A549 (cell line): Measurements from ENCODE around the gene CCR8. TPM values are rescaled to one million over a fixed set of nuclear protein-coding genes. Genes with fewer than 3 reads are reported as not detected.
A peak's percentile ranks its signal among the peaks of the same experiment; 100 is the strongest.

Experiments used
- ATAC-seq, 2 experiments: fragments of 200-7000 bp in 1 of 2; fragments of >200 bp in 1 of 2; cut with Nextera tagmentation in 1 of 2; cut with Tn5 transposase in 1 of 2; 3 replicates each; pipeline versions ENCODE4 v1.8.0 to v1.9.1; 2018 to 2020; ENCODE audit warnings: mild to moderate bottlenecking in 1 of 2, moderate library complexity in 1 of 2
- CTCF ChIA-PET: fragments of 300-600 bp; sonication (Branson Sonifier 250); formaldehyde crosslinking; extraction: SDS; loops from one replicate; lab custom pipeline; 2021; ENCODE audit warnings: antibody characterized with exemption, inconsistent platforms; lab: Yijun Ruan, JAX
- POLR2A ChIA-PET: fragments of 350-600 bp; formaldehyde crosslinking; extraction: SDS; loops from one replicate; lab custom pipeline; 2021; ENCODE audit warnings: antibody characterized with exemption, inconsistent platforms; lab: Yijun Ruan, JAX
- DNase-seq, 2 experiments: peaks; one replicate each; pipeline versions ENCODE4 v3.0.0 to v3.0.0-alpha.2; 2011 to 2016; ENCODE audit warnings: low read depth in 1 of 2, low spot score in 1 of 2
- FAIRE-seq: peaks from 2 replicates; lab custom pipeline; 2011; peaks lifted over from hg19 to GRCh38; lab: Jason Lieb, UNC
- H3K27ac ChIP-seq, 2 experiments: fragments of >200 bp; sonication (Bioruptor Twin); formaldehyde crosslinking; 3 replicates each; pipeline ENCODE4 v1.5.1; 2016 to 2017
- H3K4me1 ChIP-seq: fragments of >200 bp; sonication (Bioruptor Twin); formaldehyde crosslinking; 3 replicates; pipeline ENCODE4 v1.6.1; 2016
- H3K4me2 ChIP-seq: fragments of >200 bp; sonication (Bioruptor Twin); formaldehyde crosslinking; 3 replicates; pipeline ENCODE4 v1.6.1; 2016
- H3K4me3 ChIP-seq: fragments of >200 bp; sonication (Bioruptor Twin); formaldehyde crosslinking; 3 replicates; pipeline ENCODE4 v1.5.1; 2016
- H3K9me3 ChIP-seq: fragments of >200 bp; sonication (Bioruptor Twin); formaldehyde crosslinking; 3 replicates; pipeline ENCODE4 v1.6.1; 2016
- CBX8 ChIP-seq: fragments of 200-600 bp; sonication (generic); IDR thresholded peaks from 2 replicates; pipeline ENCODE4 v1.6.1; 2016
- CEBPB ChIP-seq, 2 experiments: fragments of >200 bp in 1 of 2; sonication (Bioruptor Twin) in 1 of 2; formaldehyde crosslinking in 1 of 2; IDR thresholded peaks; 2 replicates each; pipeline ENCODE4 v1.6.1; 2012 to 2016
- CHD2 ChIP-seq: fragments of 150-350 bp; IDR thresholded peaks from 2 replicates; pipeline ENCODE4 v1.6.1; 2014; ENCODE audit warnings: low read length; ENCODE audit not compliant: partially characterized antibody
- CHD4 ChIP-seq: fragments of 200-600 bp; sonication (generic); IDR thresholded peaks from 2 replicates; pipeline ENCODE4 v1.6.1; 2016; ENCODE audit warnings: antibody characterized with exemption, mild to moderate bottlenecking, borderline replicate concordance
- EP300 ChIP-seq, 2 experiments: fragments of >200 bp; sonication (Bioruptor Twin); formaldehyde crosslinking; IDR thresholded peaks; 2 replicates in 1 of 2; 3 replicates in 1 of 2; pipeline ENCODE4 v1.6.1; 2016 to 2017
- ESRRA ChIP-seq: fragments of 150-350 bp; IDR thresholded peaks from 2 replicates; pipeline ENCODE4 v1.6.1; 2014; ENCODE audit warnings: mild to moderate bottlenecking, low read length, borderline replicate concordance
- FOSB ChIP-seq: fragments of 250-450 bp; sonication (Bioruptor Pico); IDR thresholded peaks from 2 replicates; pipeline ENCODE4 v1.5.0; 2020; ENCODE audit warnings: mild to moderate bottlenecking, moderate library complexity
- FOXS1 ChIP-seq: fragments of 250-450 bp; sonication (Bioruptor Pico); IDR thresholded peaks from 2 replicates; pipeline ENCODE4 v1.5.0; 2020; ENCODE audit warnings: mild to moderate bottlenecking, moderate library complexity
- HMGXB4 ChIP-seq: fragments of 250-450 bp; sonication (Bioruptor Pico); IDR thresholded peaks from 2 replicates; pipeline ENCODE4 v1.5.0; 2021; ENCODE audit warnings: mild to moderate bottlenecking, moderate library complexity, borderline replicate concordance
- HOXA7 ChIP-seq: fragments of 250-450 bp; sonication (Bioruptor Pico); IDR thresholded peaks from 2 replicates; pipeline ENCODE4 v1.5.0; 2020; ENCODE audit warnings: mild to moderate bottlenecking, moderate library complexity
- HOXB13 ChIP-seq: fragments of 250-450 bp; sonication (Bioruptor Pico); IDR thresholded peaks from 2 replicates; pipeline ENCODE4 v1.5.0; 2020; ENCODE audit warnings: low read depth, mild to moderate bottlenecking, moderate library complexity
- MAFK ChIP-seq: fragments of 450-650 bp; IDR thresholded peaks from 2 replicates; pipeline ENCODE4 v1.6.1; 2014; ENCODE audit not compliant: partially characterized antibody
- NPAS2 ChIP-seq: fragments of 250-450 bp; sonication (Bioruptor Pico); IDR thresholded peaks from 2 replicates; pipeline ENCODE4 v1.8.0; 2022; ENCODE audit warnings: mild to moderate bottlenecking, moderate library complexity, borderline replicate concordance
- POLR2A ChIP-seq: IDR thresholded peaks from 2 replicates; pipeline ENCODE4 v1.6.1; 2012; ENCODE audit warnings: mild to moderate bottlenecking, low read length
- REST ChIP-seq: fragments of 200-600 bp; sonication (generic); IDR thresholded peaks from 2 replicates; pipeline ENCODE4 v1.6.1; 2016; ENCODE audit warnings: antibody characterized with exemption, mild to moderate bottlenecking, moderate library complexity
- RFX5 ChIP-seq: fragments of 450-650 bp; IDR thresholded peaks from 2 replicates; pipeline ENCODE4 v1.7.1; 2014; ENCODE audit warnings: antibody characterized with exemption, mild to moderate bottlenecking, moderate library complexity
- RNF2 ChIP-seq: fragments of 200-600 bp; sonication (generic); IDR thresholded peaks from 2 replicates; pipeline ENCODE4 v1.6.1; 2016; ENCODE audit warnings: low read depth, mild to moderate bottlenecking, antibody characterized with exemption, moderate library complexity, borderline replicate concordance
- SREBF2 ChIP-seq: fragments of 450-650 bp; IDR thresholded peaks from 2 replicates; pipeline ENCODE4 v1.6.1; 2014; ENCODE audit warnings: mild to moderate bottlenecking, moderate library complexity
- TFCP2L1 ChIP-seq: fragments of 250-450 bp; sonication (Bioruptor Pico); IDR thresholded peaks from 2 replicates; pipeline ENCODE4 v1.5.0; 2021; ENCODE audit warnings: mild to moderate bottlenecking
- WGBS: methylation state at CpG from one replicate; pipeline ENCODE4 v1.1.6; 2017; ENCODE audit errors: missing lambda C conversion rate; 5-methylcytosine and 5-hydroxymethylcytosine counted together
- polyA minus RNA-seq: library from RNA; depleted of rRNA, polyadenylated mRNA; stranded (reverse); fragments of >200 nt; gene quantifications from 2 replicates; pipeline ENCODE4 v1.2.3, GENCODE V29; 2011; rRNA and poly(A)+ RNA removed
- polyA plus RNA-seq, 4 experiments: library from polyadenylated mRNA; depleted of rRNA in 3 of 4; stranded (reverse); fragments of >200 nt; fragmentation: RNase III in 1 of 4; extraction: RNeasy Plus Mini Kit Qiagen cat#74134 plus additional on column Dnase treatment in 1 of 4; gene quantifications; 2 replicates in 3 of 4; 3 replicates in 1 of 4; pipeline ENCODE4 v1.2.3, GENCODE V29; 2011 to 2017
- TF ChIP-seq, protein P1 (sequence below): fragments of >200 bp; sonication (Bioruptor Twin); formaldehyde crosslinking; IDR thresholded peaks from 3 replicates; pipeline ENCODE4 v1.6.1; 2016

The CCR8 gene
- polyA plus RNA-seq (2011; rRNA removed) (not detected in 2 replicates), polyA plus RNA-seq (2017; fragmentation: RNase III; extraction: RNeasy Plus Mini Kit Qiagen cat#74134 plus additional on column Dnase treatment) (not detected in 3 replicates), polyA minus RNA-seq (not detected in 2 replicates)
- not detected in 2 replicates for polyA plus RNA-seq (2012; cell fraction: cytosol; rRNA removed)
- not detected in 2 replicates for polyA plus RNA-seq (2012; cell fraction: nucleus; rRNA removed)

DNA sequence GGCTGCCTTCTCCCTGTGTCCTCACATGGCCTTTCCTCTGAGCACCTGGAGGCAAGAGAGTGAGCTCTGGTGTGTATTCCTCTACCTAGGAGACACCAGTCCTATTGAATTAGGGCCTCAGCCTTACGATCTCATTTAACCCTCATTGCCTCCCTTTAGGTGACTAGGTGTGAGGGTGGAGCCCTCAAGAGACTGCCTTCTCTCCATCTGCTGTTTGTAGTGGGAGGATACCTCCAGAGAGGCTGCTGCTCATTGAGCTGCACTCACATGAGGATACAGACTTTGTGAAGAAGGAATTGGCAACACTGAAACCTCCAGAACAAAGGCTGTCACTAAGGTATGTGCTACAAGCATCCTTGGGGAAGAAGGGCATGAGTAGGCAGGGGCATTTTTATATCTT lies at the start of gene CCR8:
CCR8 (plus strand) TSS at position 217 of the 400 bp plus-strand sequence. CDS start 2,623 bp downstream, outside the sequence.
- no peak within 1 kb of the TSS for H3K4me3 ChIP-seq
- FAIRE-seq: no peak
- no peak within 1 kb of the TSS for H3K4me2 ChIP-seq
- no peak for DNase-seq
- POLR2A ChIA-PET: no interaction called here
- H3K4me1 ChIP-seq: no peaks in the 10 kb centered on the region
- no peak within 1 kb of the TSS for H3K27ac ChIP-seq
- WGBS: 17% methylated on average over 1 of the region's 1 CpG
- no peak for ATAC-seq
- CTCF ChIA-PET: interaction anchor here (1.6 kb wide), 1 partner anchor 37 kb away, joined by 3 read pairs; no protein-coding TSS in a partner anchor
- H3K9me3 ChIP-seq: no peaks in the 10 kb centered on the region
- TF ChIP-seq POLR2A: no peak
- TF ChIP-seq NPAS2: no peak
- TF ChIP-seq HOXA7 (CRISPR knock-in tag): no peak
- no peak for TF ChIP-seq FOSB (CRISPR knock-in tag)
- TF ChIP-seq ESRRA: no peak
- no peak for TF ChIP-seq CHD2
- TF ChIP-seq TFCP2L1: no peak
- TF ChIP-seq HOXB13 (CRISPR knock-in tag): no peak
- TF ChIP-seq MAFK: no peak

- DNase-seq: no peak
- Histone ChIP-seq H3K4me3 (no peak within 1 kb of the TSS), H3K4me1 (no peaks in the 10 kb centered on the region), H3K4me2 (no peak within 1 kb of the TSS), H3K27ac (no peak within 1 kb of the TSS), H3K9me3 (no peaks in the 10 kb centered on the region)
- ATAC-seq: peak; percentile 58 to 69; a peak in 5 of 6 replicates
- no peak for FAIRE-seq
- POLR2A ChIA-PET: no interaction called here
- TF ChIP-seq SREBF2 (no peak), CEBPB (IDR thresholded peaks at IDR 0.05) (no peak), TFCP2L1 (no peak), EP300 (IDR thresholded peaks at IDR 0.05) (no peak), CBX8 (no peak), CHD4 (no peak), REST (no peak), HMGXB4 (CRISPR knock-in tag) (no peak), FOXS1 (CRISPR knock-in tag) (no peak), RFX5 (no peak), ESRRA (no peak), RNF2 (no peak)
- TF ChIP-seq, protein P1, sequence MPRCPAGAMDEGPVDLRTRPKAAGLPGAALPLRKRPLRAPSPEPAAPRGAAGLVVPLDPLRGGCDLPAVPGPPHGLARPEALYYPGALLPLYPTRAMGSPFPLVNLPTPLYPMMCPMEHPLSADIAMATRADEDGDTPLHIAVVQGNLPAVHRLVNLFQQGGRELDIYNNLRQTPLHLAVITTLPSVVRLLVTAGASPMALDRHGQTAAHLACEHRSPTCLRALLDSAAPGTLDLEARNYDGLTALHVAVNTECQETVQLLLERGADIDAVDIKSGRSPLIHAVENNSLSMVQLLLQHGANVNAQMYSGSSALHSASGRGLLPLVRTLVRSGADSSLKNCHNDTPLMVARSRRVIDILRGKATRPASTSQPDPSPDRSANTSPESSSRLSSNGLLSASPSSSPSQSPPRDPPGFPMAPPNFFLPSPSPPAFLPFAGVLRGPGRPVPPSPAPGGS: no peak
- 55% methylated on average over 4 of the region's 5 CpGs for whole genome bisulfite sequencing
- CTCF ChIA-PET: interaction anchor here (0.9 to 21.3 kb wide), 10 partner anchors 8 to 250 kb away, joined by 3 to 459 read pairs (median 5); partner anchors contain the start of gene XIRP1
Observed at GRCh38 chr3:39279745-39280517, 49.6 kb upstream of the CCR8 start, which contains the start of gene CX3CR1. Gene CX3CR1, minus strand, starts transcription at chr3:39280036. Its CDS starts 13,527 bp downstream, at chr3:39266509.
